NCI-H2227 (cell line): ENCODE data around the gene ARHGAP28.

ENCODE experiments used
- DNase-seq: peaks from one replicate; lab custom pipeline; 2025; ENCODE audit not compliant: unreplicated experiment; lab: John Stamatoyannopoulos, UW

Gene ARHGAP28

DNA sequence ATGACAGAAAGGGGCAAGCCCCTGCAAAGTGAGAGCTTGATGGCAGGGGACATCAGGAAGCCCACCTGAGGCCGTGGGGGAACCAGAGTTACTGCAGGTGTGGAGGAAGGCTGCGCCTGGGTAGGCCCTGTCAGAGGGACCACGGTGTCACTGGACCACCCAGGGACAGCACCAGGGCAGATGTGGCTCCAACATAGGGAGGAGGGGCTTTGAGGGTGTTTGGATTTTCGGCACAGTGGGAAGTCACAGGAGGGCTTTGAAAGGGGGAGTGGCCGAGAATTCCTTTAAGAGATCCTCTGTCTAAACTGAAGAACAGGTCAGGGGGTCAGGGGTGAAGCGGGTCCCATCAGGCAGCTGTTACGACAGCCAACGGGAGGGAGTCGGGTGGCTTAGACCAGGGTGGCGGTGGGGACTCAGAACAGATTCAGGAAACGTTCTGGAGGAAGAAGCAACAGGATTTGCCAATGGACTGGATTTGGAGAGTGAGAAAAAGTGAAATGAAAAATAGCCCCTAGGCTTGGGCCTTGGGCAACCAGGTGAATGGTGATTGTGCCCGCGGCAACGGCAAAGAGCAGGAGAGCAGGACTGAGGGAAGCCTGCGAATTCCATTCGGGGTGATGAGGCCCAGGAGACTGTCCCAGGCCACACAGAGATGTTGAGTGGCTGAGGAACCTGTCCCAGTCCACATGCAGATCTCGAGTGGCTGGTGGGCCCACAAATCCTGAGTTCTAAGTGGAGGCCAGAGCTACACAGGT is 222.0 kb downstream of the ARHGAP28 start:
- no peak for DNase-seq

DNA sequence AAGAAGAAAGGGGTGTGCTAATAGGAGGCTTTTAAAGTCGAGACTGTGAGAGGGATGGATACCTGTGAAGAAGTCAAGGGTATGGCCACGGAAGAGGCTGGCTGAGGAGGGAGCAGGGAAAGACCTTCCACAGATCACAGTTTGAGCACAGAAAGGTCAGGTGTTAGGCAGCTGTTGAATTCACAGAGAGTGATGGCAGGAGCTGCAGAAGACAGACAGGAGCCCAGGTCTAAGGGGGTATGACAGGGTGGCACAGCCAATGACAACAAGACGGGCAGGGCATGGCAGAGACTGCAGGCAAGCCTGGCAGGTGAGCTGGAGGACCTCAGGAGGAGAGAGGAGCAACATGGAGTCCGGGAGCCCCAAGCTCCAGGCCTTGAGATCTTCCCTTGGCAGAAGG is 225.0 kb downstream of the ARHGAP28 start:
- no peak for DNase-seq

DNA sequence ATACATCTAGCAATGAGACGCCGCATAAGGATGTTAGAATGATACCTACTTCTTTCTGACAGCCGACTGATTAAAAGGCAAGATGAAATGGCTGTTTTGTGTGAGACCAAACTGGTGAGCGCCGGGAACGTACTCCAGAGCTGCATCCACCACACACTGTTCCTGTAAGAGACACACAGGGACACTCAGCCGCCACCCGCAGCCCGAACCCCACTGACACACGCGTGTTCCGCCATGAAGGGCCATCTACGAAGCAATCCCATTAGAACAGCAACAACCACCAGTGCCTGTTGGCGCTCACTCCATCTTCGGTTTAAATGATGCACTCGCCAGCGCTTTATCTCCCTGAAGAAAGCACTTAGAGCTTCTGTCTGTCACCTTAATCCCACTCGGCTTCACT is 225.8 kb downstream of the ARHGAP28 start:
- no peak for DNase-seq

DNA sequence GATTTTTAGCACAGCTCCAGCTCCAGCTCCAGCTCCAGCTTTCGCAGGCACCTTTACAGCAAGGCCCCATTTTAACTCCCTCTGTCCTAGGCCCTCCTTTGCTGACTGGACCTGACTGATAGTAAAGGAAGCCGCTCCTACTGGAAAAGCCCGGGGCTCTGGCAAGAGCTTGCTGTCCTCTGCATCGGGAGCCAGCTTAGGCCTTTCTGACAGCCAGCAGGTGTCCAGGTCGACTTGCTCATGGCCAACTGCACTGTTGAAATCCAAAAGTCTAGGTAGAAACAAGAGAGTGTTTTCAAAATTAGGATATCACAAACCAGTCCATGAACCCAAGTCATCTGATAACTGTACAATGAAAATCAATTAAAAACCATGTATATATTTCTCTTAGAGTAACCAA is 227.0 kb downstream of the ARHGAP28 start:
- no peak for DNase-seq

DNA sequence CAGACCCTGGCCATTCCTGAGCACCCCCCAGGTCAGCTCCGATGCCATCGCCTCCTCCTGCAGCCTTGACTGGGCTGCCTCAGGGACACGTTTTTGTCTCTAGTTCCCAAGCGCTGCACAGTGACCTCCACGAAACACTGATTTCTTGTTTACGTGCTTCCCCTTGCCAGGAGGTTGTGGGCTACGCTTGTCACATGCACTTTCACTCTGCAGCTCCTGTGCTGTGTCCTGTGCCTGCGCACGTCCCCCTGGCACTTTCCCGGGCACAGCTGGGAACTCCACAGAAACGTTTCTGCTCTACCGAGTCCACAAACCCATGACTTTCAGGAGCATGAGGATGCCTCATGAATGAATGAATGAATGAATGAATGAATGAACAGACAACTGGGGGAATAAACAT is 227.5 kb downstream of the ARHGAP28 start:
- DNase-seq, result no peak

DNA sequence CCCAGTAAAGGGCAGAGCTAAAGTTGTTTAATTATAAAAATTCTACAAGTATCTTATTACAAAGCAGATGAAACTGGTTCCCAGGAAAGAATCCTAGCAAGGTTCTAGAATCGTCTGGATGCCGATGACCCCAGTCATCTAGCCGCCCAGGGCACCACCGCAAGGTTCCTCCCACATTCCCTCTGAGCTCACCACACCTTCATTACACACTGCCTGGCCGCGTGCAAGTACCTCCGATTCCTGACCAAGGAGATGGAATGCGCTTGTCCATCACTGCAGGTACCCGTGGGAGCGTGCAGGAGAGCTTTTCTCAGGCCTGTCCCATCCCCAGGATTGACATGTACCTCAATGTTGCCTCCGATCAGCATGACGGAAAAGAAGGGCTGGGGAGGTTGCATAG is 229.6 kb downstream of the ARHGAP28 start:
- no peak for DNase-seq

DNA sequence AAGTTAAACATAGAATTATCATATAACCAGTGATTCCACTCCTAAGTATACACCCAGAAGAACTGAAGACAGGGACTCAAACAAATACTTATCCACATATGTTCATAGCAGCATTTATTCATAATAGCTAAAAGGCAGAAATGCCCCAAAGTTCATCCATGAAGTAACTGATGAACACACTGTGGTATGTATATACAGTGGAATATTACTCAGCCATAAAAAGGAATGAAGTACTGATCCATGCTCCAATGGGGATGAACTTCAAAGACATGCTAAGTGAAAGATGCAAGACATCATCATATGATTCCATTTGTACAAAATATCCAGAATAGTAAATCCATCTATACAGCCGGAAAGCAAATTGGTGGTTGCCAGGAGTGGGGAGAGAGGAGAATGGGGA is 230.6 kb downstream of the ARHGAP28 start:
- no peak for DNase-seq

DNA sequence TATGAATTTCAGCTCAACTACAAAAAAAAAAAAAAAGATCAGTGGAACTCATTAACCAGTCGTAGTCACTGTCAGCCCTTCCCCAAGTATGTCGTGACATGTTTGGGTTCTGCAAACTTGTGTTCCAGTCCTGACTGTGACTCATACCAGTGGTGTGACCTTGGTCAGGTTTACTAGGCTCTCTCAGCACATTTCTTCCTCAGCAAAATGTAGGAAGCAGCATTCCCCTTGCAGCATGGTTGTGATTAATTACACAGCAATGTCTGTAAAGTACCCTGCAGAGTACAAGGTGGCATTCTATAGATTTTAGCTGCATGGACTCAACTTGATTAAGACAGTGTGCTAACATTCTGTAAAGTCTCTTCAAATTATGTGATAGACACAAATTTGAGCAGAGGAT is 231.1 kb downstream of the ARHGAP28 start:
- no peak for DNase-seq

DNA sequence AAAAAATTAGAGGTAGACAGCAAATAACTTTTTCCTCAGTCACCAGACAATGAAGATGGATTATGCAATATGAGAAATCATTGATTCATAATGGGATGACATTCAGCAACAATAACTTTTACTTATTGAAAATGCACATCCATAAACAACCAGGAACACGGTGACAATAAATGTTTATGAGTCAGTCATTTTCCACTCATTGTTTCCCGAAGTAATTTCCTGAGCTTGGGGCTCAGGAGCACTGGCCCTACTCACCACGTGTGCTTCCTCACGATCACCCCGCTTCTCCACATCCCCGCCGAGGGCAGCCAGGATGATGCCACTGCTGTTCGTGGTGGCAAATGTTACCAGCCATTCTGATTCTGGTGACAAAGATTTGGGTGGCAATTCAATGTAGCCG is 231.8 kb downstream of the ARHGAP28 start:
- DNase-seq, result no peak

DNA sequence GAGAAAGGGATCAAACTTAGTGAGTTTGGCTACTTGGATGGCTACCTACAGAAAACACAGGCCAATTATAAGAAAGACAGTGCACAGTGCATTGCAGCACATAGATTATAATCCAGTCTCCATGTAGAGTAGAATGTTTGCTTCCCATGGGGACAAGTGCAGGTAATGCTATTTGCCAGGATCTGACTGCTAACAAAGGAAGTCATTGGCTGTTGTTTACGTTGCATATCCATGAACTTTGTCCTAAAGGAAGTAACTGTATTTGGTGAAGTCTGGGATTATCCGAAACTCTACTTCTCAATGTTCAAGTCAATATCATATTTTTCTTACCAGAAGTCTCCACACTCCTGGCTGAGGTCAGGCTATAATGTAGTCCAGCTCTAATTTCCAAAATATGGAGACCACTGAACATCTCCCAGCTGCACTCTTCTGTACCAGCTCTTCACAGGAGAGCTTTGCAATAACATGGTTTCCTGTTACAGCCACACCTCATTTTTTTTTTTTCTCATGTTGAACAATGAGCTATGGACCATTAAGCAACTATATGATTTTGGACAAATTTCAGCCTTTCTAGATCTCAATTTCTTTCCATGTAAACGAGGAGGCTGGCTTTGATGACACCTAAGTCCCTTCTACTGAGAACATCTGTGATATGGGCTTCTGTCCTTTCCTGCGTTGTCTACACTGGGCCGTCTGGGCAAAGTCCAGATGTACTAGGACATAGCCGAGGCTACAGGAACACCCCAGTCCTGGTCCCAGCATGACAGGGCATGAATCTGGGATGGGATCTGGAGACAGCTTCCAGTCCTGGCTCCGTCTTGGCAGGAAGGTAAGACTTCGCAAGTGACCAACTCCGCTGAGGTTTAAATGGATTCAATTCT is 233.3 kb downstream of the ARHGAP28 start:
- no peak for DNase-seq

DNA sequence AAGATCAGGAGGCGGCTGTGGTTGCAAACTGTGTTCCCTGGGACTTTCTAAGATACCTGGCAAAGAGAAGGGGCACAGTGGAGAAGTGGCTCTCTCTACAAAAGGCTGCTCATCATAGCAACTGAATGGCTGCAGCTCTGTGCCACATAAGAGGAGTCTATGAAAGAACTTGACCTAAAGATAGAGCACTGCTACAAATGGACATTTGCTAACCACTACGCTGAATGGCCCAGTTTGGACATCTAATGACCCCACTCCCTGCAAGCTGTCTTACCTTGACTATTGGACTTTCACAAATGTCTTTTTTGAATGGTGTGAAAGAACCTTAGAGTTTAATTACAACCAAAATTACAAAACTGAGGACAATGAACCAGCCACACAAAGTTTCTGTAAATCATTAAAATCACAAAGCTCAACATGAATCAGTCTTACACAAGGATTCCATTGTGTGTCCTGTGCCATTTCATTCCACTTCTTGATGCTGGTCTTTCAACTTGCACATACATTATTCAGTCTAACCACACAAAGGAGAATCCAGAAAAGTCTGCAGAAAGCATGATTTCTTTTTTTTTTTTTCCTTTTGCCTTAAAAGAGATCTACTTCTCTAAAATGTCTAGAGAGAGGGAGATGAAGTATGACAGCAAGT is 234.1 kb downstream of the ARHGAP28 start:
- DNase-seq, result no peak
